ENCODE data around the gene ARHGEF2. TPM values are rescaled to one million over a fixed set of nuclear protein-coding genes. Genes with fewer than 3 reads are reported as not detected.

Gene ARHGEF2
- 172 and 189 TPM in 2 replicates for total RNA-seq

DNA sequence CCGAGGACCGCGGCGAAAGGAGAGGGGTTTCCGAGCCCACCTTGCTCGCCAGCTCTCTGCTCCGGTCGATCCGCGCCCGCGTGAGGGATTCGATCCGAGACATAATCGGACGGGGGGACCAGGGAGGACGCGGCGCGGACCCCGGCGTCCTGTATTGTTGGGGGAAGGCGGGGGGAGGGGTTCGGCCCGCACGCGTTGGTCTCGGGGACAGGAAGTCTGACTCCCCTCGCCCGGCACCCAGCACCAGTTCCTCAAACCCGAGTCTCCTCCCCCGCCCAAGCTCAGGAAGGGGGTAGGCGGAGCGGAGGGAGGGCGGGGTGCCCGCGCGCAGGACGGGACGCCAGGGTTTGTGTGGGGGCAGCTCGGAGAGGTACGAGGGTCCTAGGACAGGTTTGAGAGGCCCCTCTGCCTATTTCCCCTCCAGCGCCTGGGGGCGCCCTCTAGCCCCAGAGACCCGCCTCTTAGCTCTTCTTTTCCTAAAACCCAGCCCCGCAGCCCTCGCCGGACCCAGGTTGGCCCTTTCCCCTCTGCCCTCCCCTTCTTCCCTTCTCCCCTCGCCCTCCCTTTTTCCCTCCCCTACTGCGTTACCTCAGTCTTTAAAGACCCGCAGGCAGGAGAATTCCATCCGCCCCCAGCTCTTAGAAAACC lies at the start of gene ARHGEF2:
Gene ARHGEF2 (minus strand): TSS at position 223 of the 648 bp plus-strand sequence. CDS start 120 bp downstream, at position 103.
- intact Hi-C loops (cut with micrococcal nuclease): loop anchor here (1.0 to 10.0 kb wide), 3 partner anchors 44 to 654 kb away; partner anchors contain the start of genes KHDC4, LAMTOR2, RUSC1 and UBQLN4

DNA sequence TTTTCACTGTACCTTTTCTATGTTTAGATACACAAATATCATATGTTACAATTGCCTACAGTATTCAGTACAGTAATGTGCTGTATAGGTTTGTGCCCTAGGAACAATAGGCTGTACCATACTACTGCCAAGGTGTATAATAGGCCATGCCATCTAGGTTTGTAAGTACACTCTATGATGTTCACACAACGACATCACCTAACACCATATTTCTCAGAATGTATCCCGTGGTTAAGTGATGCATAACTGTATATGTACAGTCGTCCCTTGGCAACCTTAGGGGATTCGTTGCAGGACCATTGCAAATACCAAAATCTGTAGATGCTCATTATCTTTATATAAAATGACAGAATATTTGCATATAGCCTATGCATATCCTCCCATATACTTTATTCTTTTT lies 48.2 kb upstream of the ARHGEF2 start:
- intact Hi-C loops (cut with micrococcal nuclease): no loop called here

DNA sequence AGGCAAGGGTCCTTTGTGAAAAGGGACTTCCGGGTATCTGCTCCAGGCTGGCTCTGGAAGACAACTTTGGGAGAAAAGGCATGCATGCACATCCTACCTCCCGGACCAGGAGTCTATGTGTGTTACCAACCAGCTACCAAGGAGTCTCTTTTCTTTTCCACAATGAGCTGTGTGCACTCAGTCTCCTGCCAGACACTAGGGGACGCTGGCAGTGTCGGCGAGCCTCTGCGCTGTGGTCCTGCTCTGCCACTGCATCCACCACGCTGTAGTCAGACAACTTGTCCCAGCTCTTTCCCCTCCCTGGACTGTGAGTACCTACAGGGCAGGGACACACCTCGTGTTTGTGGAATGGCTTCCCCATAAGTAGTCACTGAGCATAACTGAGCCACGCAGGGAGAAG lies 47.5 kb upstream of the ARHGEF2 start:
- intact Hi-C loops (cut with micrococcal nuclease): no loop called here

DNA sequence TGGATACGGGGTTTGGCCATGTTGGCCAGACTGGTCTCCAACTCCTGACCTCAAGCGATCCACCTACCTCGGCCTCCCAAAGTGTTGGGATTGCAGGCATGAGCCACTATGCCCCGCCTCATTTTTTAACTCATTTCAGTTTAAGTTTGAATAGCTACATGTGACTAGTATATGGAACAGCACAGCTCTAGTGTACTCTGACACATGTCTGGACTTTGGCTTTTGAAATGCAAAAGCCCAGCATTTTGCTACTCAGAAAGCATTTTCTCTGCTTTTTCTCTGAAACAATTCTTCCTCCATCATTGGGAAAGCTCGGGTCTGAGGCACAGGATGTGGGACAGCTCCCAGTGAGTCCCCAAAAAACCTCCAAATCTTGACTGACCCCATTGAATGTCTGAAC lies 46.5 kb upstream of the ARHGEF2 start:
- intact Hi-C loops (cut with micrococcal nuclease): no loop called here

- intact Hi-C loops (cut with micrococcal nuclease): loop anchor here (1.0 kb wide), 1 partner anchor 32 kb away; the partner anchor contains the start of gene LAMTOR2
Measured at GRCh38 chr1:156021954-156022353, 43.6 kb upstream of the ARHGEF2 start.

DNA sequence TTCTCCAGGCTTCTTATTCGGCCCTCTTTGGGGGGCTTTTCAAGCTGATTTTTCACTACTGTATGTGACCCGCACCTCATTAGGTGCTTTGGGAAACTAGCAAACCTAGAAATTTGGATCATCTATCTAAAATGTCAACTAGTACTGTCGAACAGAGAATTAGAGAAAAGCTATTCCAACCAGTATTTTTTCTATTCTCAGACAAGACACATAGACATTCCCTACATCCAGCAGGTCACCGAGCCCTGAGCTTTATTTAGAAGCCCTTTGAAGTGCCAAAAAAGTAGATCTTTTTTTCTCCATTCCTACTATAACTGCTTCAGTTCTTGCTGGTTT lies 42.7 kb upstream of the ARHGEF2 start:
- intact Hi-C loops (cut with micrococcal nuclease): loop anchor here (1.0 kb wide), 1 partner anchor 33 kb away; the partner anchor contains the start of gene LAMTOR2

- intact Hi-C loops (cut with micrococcal nuclease): loop anchor here (1.0 kb wide), 1 partner anchor 34 kb away; the partner anchor contains the start of gene LAMTOR2
Measured at GRCh38 chr1:156020293-156021092, 42.1 kb upstream of the ARHGEF2 start, which contains the start of gene SSR2. TSS of gene SSR2 (minus strand) at chr1:156020951. CDS start at chr1:156020167, 784 bp downstream.

DNA sequence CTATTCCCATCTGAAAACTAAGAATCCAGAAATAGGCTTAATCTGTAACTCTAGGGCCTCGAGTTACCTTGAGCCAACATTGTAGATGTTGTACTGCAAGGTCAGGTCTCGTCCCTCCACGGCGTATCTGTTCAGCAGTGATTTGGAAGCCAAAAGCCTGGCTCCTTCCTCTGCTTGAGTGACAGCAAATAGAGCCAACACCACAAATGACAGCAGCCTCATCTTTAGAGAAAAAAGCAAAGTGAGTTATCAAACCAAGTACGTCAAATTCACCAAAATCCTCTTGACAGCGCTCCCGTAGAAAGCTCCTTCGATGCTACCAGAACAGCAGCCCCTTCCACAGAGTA lies 41.6 kb upstream of the ARHGEF2 start:
- intact Hi-C loops (cut with micrococcal nuclease): no loop called here

DNA sequence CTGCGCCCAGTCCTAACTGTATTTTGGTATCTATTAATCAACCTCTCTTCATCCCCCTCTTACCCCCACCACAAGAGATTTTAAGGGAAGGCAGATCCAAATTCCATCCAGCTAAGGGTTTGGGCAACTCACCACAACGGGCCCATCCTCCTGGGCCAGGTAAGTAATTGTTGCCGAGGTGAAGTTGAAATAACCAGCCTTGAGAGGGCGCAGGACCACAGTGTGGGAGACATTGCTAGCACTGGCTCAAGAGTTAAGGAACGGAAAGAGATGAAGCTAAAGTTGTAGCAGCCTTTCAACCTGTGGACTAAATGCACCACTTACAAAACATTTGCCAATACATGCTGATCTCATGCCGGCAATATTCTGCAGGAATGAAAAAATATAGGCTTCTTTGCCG lies 36.5 kb upstream of the ARHGEF2 start:
- intact Hi-C loops (cut with micrococcal nuclease): no loop called here

GRCh38 chr1:156012051-156012817 lies 33.9 kb upstream of the ARHGEF2 start:
- intact Hi-C loops (cut with micrococcal nuclease): no loop called here

GRCh38 chr1:156009404-156009803 lies 31.1 kb upstream of the ARHGEF2 start:
- intact Hi-C loops (cut with micrococcal nuclease): no loop called here

GRCh38 chr1:156006666-156007376 lies 28.5 kb upstream of the ARHGEF2 start:
- intact Hi-C loops (cut with micrococcal nuclease): no loop called here

GRCh38 chr1:156004843-156005584 lies 26.7 kb upstream of the ARHGEF2 start:
- intact Hi-C loops (cut with micrococcal nuclease): no loop called here

GRCh38 chr1:156003923-156004188 lies 25.5 kb upstream of the ARHGEF2 start:
- intact Hi-C loops (cut with micrococcal nuclease): no loop called here

- intact Hi-C loops (cut with micrococcal nuclease): no loop called here
Measured at GRCh38 chr1:156002188-156002911, 24.0 kb upstream of the ARHGEF2 start.

GRCh38 chr1:156001662-156002171 lies 23.4 kb upstream of the ARHGEF2 start:
- intact Hi-C loops (cut with micrococcal nuclease): no loop called here

DNA sequence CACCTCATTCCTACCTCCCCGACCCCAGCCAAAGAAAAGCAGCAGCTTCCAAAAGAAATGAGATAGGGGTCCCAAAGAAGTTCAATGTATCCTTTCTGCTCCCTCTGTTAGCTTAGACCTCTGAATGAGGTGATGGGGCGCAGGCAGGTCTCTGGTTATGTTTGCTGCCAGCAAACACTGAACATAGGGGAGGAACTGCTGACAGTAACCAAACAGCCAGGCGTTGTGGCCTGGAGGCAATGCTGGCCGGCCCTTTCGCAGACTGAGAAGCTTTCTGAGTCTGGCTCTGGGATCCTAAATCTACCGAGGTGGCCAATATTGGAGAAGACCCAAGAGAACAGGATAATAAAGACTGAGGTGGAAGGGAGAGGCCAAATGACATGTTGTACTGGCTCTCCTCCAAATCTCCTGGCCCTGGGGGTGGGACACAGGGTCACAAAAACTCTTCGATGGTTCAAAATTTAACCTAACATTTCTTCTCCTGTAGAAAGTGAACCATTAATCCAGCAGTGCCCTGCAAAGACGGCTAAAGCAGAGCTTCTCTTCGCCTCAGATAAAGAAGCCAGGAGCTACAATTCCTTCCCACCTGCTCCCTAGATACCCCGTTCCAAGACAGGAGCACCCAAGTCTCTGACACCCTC lies 22.8 kb upstream of the ARHGEF2 start:
- intact Hi-C loops (cut with micrococcal nuclease): no loop called here

DNA sequence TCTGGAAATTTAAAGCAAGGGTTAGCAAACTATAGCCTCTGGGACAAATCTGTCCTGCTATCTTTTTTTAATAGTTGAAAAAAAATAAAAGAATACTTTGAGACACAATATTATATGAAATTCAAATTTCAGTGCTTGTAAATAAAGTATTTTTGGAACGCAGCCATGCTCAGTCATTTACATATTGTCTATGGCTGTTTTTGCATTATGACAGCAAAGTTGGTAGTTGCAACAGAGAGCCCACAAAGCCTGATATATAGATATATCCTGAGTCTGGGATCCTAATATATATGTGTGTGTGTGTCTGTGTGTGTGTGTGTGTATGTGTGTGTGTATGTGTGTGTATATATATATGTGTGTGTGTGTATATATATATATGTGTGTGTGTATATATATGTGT lies 21.6 kb upstream of the ARHGEF2 start:
- intact Hi-C loops (cut with micrococcal nuclease): no loop called here

DNA sequence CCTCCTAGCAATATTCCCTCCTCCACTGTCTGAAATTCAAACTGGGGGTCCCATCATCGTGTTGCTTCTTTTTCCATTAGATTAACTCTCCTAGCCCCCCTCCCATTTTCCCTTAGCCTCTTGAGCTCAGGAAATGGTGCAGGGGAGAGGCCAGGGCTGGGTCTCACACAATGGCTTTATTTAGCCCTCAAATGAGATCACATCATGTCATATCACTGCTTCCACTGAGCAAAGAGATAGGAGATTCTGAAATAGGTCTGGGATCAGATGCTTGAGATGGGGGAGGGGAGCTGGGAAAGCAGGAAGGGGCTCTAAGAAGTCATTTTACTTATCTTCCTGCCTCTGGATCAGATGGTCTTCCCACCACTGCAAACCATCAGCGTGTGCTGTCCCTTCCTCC lies 17.8 kb upstream of the ARHGEF2 start:
- intact Hi-C loops (cut with micrococcal nuclease): no loop called here
